HEK293 (cell line): Measurements from ENCODE around the gene UST.

Source experiments
- CTCF ChIP-seq: fragments of 450-650 bp; formaldehyde crosslinking; IDR thresholded peaks from 2 replicates; pipeline ENCODE4 v1.5.1; 2016; ENCODE audit warnings: missing biosample characterization, missing genetic modification characterization
- HOXA7 ChIP-seq: sonication (generic); formaldehyde crosslinking; IDR thresholded peaks from 2 replicates; pipeline ENCODE4 v1.8.1; 2022; ENCODE audit warnings: missing genetic modification reagents, borderline replicate concordance
- PRDM6 ChIP-seq: fragments of 450-650 bp; formaldehyde crosslinking; IDR thresholded peaks from 2 replicates; pipeline ENCODE4 v1.5.1; 2017; ENCODE audit warnings: missing biosample characterization, missing genetic modification characterization
- ZNF248 ChIP-seq: fragments of 450-650 bp; formaldehyde crosslinking; IDR thresholded peaks from 2 replicates; pipeline ENCODE4 v1.5.1; 2017; ENCODE audit warnings: missing biosample characterization, missing genetic modification characterization
- ZNF658 ChIP-seq: fragments of 450-650 bp; formaldehyde crosslinking; IDR thresholded peaks from 2 replicates; pipeline ENCODE4; 2016; ENCODE audit warnings: missing biosample characterization, missing genetic modification characterization
- TF ChIP-seq, protein P1 (sequence below): fragments of 450-650 bp; formaldehyde crosslinking; IDR thresholded peaks from 2 replicates; pipeline ENCODE4 v1.5.1; 2016; ENCODE audit warnings: missing biosample characterization, missing genetic modification characterization
- TF ChIP-seq, protein P2 (sequence below): fragments of 450-650 bp; IDR thresholded peaks from 2 replicates; pipeline ENCODE4 v1.5.1; 2018; ENCODE audit warnings: missing biosample characterization, mild to moderate bottlenecking, missing genetic modification characterization

GRCh38 chr6:148824291-148824690 is 77.5 kb downstream of the UST start:
- TF ChIP-seq ZNF658 (tag by site-specific recombination) (no peak), ZNF248 (tag by site-specific recombination) (no peak), CTCF (tag by site-specific recombination) (no peak), HOXA7 (no peak), PRDM6 (no peak)
- TF ChIP-seq, protein P1, sequence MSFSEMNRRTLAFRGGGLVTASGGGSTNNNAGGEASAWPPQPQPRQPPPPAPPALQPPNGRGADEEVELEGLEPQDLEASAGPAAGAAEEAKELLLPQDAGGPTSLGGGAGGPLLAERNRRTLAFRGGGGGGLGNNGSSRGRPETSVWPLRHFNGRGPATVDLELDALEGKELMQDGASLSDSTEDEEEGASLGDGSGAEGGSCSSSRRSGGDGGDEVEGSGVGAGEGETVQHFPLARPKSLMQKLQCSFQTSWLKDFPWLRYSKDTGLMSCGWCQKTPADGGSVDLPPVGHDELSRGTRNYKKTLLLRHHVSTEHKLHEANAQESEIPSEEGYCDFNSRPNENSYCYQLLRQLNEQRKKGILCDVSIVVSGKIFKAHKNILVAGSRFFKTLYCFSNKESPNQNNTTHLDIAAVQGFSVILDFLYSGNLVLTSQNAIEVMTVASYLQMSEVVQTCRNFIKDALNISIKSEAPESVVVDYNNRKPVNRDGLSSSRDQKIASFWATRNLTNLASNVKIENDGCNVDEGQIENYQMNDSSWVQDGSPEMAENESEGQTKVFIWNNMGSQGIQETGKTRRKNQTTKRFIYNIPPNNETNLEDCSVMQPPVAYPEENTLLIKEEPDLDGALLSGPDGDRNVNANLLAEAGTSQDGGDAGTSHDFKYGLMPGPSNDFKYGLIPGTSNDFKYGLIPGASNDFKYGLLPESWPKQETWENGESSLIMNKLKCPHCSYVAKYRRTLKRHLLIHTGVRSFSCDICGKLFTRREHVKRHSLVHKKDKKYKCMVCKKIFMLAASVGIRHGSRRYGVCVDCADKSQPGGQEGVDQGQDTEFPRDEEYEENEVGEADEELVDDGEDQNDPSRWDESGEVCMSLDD (tag by site-specific recombination): no peak
- TF ChIP-seq, protein P2, sequence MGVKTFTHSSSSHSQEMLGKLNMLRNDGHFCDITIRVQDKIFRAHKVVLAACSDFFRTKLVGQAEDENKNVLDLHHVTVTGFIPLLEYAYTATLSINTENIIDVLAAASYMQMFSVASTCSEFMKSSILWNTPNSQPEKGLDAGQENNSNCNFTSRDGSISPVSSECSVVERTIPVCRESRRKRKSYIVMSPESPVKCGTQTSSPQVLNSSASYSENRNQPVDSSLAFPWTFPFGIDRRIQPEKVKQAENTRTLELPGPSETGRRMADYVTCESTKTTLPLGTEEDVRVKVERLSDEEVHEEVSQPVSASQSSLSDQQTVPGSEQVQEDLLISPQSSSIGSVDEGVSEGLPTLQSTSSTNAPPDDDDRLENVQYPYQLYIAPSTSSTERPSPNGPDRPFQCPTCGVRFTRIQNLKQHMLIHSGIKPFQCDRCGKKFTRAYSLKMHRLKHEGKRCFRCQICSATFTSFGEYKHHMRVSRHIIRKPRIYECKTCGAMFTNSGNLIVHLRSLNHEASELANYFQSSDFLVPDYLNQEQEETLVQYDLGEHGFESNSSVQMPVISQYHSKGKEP (tag by site-specific recombination): no peak
